ENCODE measurements around the gene NKRF. TPM values are rescaled to one million over a fixed set of nuclear protein-coding genes. Genes with fewer than 3 reads are reported as not detected.

Gene NKRF
- total RNA-seq, 1 experiment from 2014 or later = 9.1 TPM

DNA sequence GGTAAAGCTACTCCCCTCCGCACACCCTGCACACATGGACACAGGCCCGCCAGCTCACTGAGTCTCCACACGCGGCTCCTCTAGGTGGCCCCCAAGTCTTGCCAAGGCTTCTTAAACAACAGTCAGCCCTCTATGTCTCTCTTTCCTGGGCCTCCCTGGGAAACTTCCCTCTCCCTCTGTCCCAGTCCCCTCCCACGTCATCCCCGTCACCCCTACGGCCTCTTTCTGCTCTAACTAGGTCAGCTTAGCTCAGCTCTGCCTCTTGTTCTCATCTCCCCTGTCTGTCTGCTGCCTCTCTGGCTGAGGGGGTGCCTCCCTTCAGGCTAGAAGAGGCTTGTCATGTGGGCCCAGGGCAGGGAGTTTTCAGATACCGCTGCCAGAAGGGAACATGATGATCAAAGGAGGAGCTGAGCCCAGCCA, 47.9 kb upstream of the NKRF start:
- no peak overlapping the region for H3K4me2 ChIP-seq (ENCODE audit: low read length)
- no peaks in the 10 kb centered on the region for H3K9me3 ChIP-seq (ENCODE audit: low read length)
- H3K4me1 ChIP-seq (ENCODE audit: insufficient read depth, low read length) = peaks cover 17% of the 10 kb centered on the region
- no peak for TF ChIP-seq EZH2 (IDR thresholded peaks at IDR 0.05; ENCODE audit: low read length, unreplicated experiment)
- no peak for TF ChIP-seq EZH2phosphoT487 (IDR thresholded peaks at IDR 0.05; ENCODE audit: borderline replicate concordance, low read length)
- TF ChIP-seq, protein P1, sequence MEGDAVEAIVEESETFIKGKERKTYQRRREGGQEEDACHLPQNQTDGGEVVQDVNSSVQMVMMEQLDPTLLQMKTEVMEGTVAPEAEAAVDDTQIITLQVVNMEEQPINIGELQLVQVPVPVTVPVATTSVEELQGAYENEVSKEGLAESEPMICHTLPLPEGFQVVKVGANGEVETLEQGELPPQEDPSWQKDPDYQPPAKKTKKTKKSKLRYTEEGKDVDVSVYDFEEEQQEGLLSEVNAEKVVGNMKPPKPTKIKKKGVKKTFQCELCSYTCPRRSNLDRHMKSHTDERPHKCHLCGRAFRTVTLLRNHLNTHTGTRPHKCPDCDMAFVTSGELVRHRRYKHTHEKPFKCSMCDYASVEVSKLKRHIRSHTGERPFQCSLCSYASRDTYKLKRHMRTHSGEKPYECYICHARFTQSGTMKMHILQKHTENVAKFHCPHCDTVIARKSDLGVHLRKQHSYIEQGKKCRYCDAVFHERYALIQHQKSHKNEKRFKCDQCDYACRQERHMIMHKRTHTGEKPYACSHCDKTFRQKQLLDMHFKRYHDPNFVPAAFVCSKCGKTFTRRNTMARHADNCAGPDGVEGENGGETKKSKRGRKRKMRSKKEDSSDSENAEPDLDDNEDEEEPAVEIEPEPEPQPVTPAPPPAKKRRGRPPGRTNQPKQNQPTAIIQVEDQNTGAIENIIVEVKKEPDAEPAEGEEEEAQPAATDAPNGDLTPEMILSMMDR (conservative IDR thresholded peaks at IDR 0.05; ENCODE audit: low read depth, low read length) = no peak
- H3K79me2 ChIP-seq (ENCODE audit: low read length) = no peaks in the 10 kb centered on the region
- peaks cover 3% of the 10 kb centered on the region for H3F3A ChIP-seq (ENCODE audit: low read length, unreplicated experiment)
- H3K36me3 ChIP-seq (ENCODE audit: low read depth, low read length) = no peaks in the 10 kb centered on the region
- no peak overlapping the region for H2AFZ ChIP-seq (ENCODE audit: low read length)
- no peak overlapping the region for H3K4me3 ChIP-seq (ENCODE audit: low read length)
- H4K20me1 ChIP-seq (ENCODE audit: low read length) = no peaks in the 10 kb centered on the region
- DNase-seq = no peak
- no TSS peak for BruUV-seq (replicated peaks)
- CTCF ChIA-PET = no interaction called here
- intact Hi-C loops (cut with micrococcal nuclease) = no loop called here
- POLR2A ChIA-PET (ENCODE audit: unreplicated experiment) = no interaction called here
- H3K27me3 ChIP-seq (ENCODE audit: low read length) = no peaks in the 10 kb centered on the region
- no peak overlapping the region for H3K27ac ChIP-seq (ENCODE audit: low read length)
- ATAC-seq = no peak
- no peaks in the 10 kb centered on the region for H3K9me2 ChIP-seq (replicated peaks; ENCODE audit: low read length)
- H3K9ac ChIP-seq (ENCODE audit: low read length) = no peak overlapping the region

DNA sequence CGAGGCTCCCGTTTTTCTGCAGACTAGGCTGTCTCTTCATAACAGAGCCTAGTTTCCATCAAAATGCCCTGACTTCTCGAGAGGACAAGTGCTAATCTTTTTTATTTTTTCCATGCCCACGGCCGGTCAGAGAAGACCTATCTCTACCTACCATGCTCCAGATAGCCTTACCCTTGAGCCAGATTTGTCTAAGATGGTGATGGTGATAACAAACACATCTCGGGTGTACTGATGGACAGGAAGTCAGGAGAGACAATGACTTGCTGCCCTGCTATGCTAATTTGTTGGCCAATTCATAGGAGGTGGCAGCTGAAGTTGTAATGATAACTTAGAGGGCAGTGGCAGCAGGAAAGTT, 42.2 kb upstream of the NKRF start:
- H3K79me2 ChIP-seq (ENCODE audit: low read length) = no peaks in the 10 kb centered on the region
- H4K20me1 ChIP-seq (ENCODE audit: low read length) = no peaks in the 10 kb centered on the region
- H3K36me3 ChIP-seq (ENCODE audit: low read depth, low read length) = no peaks in the 10 kb centered on the region
- DNase-seq = no peak
- no peaks in the 10 kb centered on the region for H3K9me3 ChIP-seq (ENCODE audit: low read length)
- H3K9ac ChIP-seq (ENCODE audit: low read length) = no peak overlapping the region
- intact Hi-C loops (cut with micrococcal nuclease) = no loop called here
- no TSS peak for BruUV-seq (replicated peaks)
- H3K4me1 ChIP-seq (ENCODE audit: insufficient read depth, low read length) = no peaks in the 10 kb centered on the region
- H3F3A ChIP-seq (ENCODE audit: low read length, unreplicated experiment) = no peaks in the 10 kb centered on the region
- no peak for ATAC-seq
- no peaks in the 10 kb centered on the region for H3K9me2 ChIP-seq (replicated peaks; ENCODE audit: low read length)
- ChIA-PET CTCF (no interaction called here), POLR2A (ENCODE audit: unreplicated experiment) (no interaction called here)
- H3K4me3 ChIP-seq (ENCODE audit: low read length) = no peak overlapping the region
- no peak overlapping the region for H3K4me2 ChIP-seq (ENCODE audit: low read length)
- no peak overlapping the region for H3K27ac ChIP-seq (ENCODE audit: low read length)
- no peak overlapping the region for H2AFZ ChIP-seq (ENCODE audit: low read length)
- no peaks in the 10 kb centered on the region for H3K27me3 ChIP-seq (ENCODE audit: low read length)
- TF ChIP-seq EZH2phosphoT487 (IDR thresholded peaks at IDR 0.05; ENCODE audit: borderline replicate concordance, low read length) (no peak), EZH2 (IDR thresholded peaks at IDR 0.05; ENCODE audit: low read length, unreplicated experiment) (no peak)
- TF ChIP-seq, protein P1 (conservative IDR thresholded peaks at IDR 0.05; ENCODE audit: low read depth, low read length) = no peak

DNA sequence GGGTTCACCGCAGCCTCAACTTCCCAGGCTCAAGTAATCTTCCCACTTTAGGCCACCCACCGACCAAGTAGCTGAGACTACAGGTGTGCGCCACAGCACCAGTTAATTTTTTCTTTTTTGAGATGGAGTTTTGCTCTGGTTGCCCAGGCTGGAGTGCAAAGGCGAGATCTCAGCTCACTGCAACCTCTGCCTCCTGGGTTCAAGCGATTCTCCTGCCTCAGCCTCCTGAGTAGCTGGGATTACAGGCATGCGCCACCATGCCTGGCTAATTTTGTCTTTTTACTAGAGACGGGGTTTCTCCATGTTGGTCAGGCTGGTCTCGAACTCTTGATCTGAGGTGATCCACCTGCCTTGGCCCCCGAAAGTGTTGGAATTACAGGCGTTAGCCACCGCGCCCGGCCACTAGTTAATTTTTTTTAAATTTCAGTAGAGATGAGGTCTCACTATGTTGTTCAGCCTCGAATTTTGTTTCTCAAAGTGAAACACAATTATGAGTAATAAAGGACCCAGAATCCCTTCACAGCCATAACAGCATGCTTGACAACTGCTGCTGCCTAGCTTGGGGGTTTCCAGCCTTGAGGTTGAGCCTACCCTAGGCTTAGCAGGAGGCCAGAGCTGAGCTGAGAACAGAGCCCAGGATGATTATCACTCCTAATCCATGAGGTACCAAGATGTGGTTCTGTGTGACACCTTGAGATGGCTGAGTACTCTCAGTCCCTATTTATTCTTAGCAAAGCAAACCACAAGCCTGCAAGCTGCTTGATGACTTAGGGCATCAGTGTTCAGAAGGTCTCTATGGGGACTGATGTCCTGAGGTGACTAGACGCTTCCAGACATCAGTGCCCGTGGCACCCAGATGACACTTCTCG, 41.6 kb upstream of the NKRF start:
- ChIA-PET POLR2A (ENCODE audit: unreplicated experiment) (interaction anchor here (0.5 kb wide), 1 partner anchor 24 kb away, joined by 3 read pairs; no protein-coding TSS in a partner anchor), CTCF (no interaction called here)
- Histone ChIP-seq H3K9me3 (ENCODE audit: low read length) (no peaks in the 10 kb centered on the region), H3K4me3 (ENCODE audit: low read length) (no peak overlapping the region), H3K36me3 (ENCODE audit: low read depth, low read length) (no peaks in the 10 kb centered on the region), H3K27me3 (ENCODE audit: low read length) (no peaks in the 10 kb centered on the region), H3K9ac (ENCODE audit: low read length) (no peak overlapping the region), H2AFZ (ENCODE audit: low read length) (no peak overlapping the region), H3F3A (ENCODE audit: low read length, unreplicated experiment) (no peaks in the 10 kb centered on the region), H3K4me1 (ENCODE audit: insufficient read depth, low read length) (no peaks in the 10 kb centered on the region), H3K9me2 (replicated peaks; ENCODE audit: low read length) (no peaks in the 10 kb centered on the region), H3K79me2 (ENCODE audit: low read length) (no peaks in the 10 kb centered on the region), H3K27ac (ENCODE audit: low read length) (no peak overlapping the region), H4K20me1 (ENCODE audit: low read length) (no peaks in the 10 kb centered on the region), H3K4me2 (ENCODE audit: low read length) (no peak overlapping the region)
- no peak for TF ChIP-seq EZH2 (IDR thresholded peaks at IDR 0.05; ENCODE audit: low read length, unreplicated experiment)
- TF ChIP-seq, protein P1 (conservative IDR thresholded peaks at IDR 0.05; ENCODE audit: low read depth, low read length) = no peak
- no peak for TF ChIP-seq EZH2phosphoT487 (IDR thresholded peaks at IDR 0.05; ENCODE audit: borderline replicate concordance, low read length)
- ATAC-seq (no peak), DNase-seq (no peak)
- BruUV-seq (replicated peaks) = no TSS peak
- intact Hi-C loops (cut with micrococcal nuclease) = no loop called here

All from PC-3 (cell line).